Breast epithelium (tissue), 3 donors: ENCODE results near the gene COL18A1.

Experiments used
- POLR2A ChIP-seq: fragments of 450-650 bp; IDR thresholded peaks from one replicate; pipeline ENCODE4 v1.6.1; 2016; ENCODE audit warnings: antibody characterized with exemption, mild to moderate bottlenecking, moderate library complexity
- TF ChIP-seq, protein P1 (sequence below), 3 donors: fragments of 450-650 bp; IDR thresholded peaks; one replicate each; pipeline ENCODE4 v1.5.1; 2016 to 2017; ENCODE audit warnings: antibody characterized with exemption in 3 of 3, mild to moderate bottlenecking in 3 of 3, moderate library complexity in 3 of 3

DNA sequence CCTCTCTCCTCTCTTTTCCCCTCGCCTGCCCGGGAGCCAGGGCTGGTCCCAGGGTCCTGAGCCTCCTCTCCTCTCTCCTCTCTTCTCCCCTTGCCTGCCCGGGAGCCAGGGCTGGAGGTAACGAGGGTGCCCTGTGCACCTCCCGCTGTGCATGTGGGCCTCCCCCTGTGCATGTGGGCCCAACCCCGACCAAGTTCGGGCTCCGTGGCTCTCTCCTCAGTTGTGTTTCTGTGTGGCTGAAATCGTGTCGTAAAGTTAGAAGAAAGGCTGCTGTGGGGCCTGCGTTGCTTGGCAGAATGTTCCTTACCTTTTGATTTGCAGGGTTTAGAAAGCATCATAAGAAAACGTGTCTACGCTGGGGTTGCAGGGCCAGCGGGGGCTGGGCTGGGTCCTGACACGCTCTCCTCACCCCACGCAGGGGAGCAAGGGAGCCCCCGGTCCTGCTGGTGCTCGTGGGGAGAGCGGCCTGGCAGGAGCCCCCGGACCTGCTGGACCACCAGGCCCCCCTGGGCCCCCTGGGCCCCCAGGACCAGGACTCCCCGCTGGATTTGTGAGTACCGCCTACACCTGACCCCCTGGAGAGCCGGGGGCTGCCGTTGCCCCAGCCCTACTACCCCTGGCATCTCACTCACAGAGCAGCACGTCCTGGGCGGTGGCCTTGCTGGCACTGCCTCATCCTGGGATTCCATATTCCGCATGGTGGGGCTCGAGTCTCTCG is 81.6 kb downstream of the COL18A1 start:
- TF ChIP-seq POLR2A, result no peak
- TF ChIP-seq, protein P1, sequence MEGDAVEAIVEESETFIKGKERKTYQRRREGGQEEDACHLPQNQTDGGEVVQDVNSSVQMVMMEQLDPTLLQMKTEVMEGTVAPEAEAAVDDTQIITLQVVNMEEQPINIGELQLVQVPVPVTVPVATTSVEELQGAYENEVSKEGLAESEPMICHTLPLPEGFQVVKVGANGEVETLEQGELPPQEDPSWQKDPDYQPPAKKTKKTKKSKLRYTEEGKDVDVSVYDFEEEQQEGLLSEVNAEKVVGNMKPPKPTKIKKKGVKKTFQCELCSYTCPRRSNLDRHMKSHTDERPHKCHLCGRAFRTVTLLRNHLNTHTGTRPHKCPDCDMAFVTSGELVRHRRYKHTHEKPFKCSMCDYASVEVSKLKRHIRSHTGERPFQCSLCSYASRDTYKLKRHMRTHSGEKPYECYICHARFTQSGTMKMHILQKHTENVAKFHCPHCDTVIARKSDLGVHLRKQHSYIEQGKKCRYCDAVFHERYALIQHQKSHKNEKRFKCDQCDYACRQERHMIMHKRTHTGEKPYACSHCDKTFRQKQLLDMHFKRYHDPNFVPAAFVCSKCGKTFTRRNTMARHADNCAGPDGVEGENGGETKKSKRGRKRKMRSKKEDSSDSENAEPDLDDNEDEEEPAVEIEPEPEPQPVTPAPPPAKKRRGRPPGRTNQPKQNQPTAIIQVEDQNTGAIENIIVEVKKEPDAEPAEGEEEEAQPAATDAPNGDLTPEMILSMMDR (IDR thresholded peaks at IDR 0.05), result no peak
